Stimulated activated CD8-positive, alpha-beta memory T cell treated with anti-CD3 and anti-CD28 coated beads, Interleukin-12 subunit alpha, Interleukin-12 subunit beta, amount 100 ng/mL, for 24 hours (primary cell): ENCODE measurements around the gene CERS6.

Source experiments
- DNase-seq: peaks from one replicate; pipeline ENCODE4 v3.0.0-alpha.2; 2020; ENCODE audit errors: extremely low read depth

The CERS6 gene

DNA sequence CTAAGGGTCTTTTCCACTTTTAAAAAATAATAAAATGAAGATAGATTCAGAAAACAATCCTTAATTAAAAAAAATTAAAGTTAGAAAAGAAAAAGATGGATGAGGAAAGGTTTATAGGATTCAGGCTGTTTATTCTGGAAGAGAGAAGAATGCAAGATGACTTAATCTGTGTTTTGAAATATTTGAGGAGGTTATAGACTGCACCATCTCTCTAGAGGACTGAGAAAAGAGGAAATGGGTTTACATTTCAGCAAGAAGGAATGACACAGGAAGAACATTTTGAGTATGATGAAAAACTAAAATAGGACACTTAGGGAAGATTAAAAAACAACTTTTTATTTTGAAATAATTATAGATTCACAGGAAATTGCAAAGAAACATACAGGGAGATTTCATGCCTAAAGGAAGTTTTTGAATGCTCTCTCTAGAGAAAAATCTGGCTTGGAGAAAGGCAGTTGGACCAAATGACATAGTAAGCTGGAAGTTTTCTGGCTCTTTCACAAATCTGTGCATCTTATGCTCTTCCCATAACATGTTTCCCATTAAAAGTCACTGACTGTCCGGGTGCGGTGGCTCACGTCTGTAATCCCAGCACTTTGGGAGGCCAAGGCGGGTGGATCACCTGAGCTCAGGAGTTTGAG lies 75.0 kb downstream of the CERS6 start:
- no peak for DNase-seq

DNA sequence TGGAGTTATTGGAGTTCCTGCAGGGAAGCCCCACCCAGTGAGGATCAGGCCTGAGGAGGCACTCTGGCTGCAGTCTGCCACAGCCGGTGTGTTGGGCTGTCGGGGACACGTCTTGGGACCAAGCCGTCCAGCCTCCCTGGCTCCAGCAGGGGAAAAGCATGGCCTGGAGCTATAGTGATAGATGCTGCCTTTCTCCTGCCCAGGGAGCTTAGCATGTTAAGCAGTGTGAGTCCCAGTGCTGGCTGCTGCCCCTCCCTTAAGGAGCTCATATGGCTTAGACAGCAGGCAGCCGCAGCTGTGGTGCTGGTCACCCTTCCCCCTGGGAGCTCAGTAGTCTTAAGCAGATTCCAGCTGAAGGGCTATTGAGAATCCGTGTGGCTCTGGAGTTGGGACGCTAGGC lies 78.9 kb downstream of the CERS6 start:
- no peak for DNase-seq

DNA sequence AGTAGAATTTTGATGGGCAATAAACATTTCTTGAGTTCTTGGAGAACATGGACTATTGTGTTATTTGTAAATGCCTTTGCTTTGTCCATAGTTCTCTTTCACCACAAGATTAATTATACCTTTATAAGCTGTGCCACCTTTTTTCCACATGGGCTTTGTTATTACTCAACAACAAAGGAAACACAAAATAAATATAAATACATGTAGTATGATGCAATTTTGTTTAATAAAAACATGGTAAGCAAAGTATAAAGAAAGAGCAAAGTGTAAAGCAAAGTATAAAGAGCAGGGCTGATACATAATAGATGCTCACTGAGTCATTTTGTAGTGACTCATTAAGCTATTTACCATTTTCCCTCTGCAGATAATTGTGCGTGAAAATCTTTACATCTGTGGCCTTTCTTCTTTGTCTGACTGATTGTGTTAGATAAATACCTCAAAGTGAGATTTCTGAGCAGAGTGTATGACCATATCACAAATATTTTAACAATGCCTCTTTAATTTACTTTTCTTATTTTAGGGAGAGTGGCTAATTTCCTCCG lies 80.9 kb downstream of the CERS6 start:
- no peak for DNase-seq

DNA sequence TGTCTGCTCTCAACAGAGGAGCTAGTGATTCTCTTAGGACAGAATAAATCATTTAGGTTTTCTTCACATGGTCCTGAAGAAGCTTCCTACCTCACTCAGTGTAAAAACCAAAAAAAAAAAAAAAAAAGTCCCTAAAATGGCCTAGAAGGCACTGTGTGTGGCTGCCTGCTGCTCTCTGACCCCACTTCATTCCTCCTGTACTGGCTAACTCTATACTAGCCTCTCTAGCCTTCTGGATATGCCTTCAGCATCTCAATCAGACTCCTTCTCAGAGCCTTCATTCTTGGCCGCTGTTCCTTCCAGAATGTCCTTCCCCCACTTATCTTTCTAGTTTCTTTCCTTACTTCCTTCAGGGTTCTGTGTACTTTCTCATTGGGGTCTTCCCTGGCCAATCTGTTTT lies 82.1 kb downstream of the CERS6 start:
- DNase-seq: no peak

DNA sequence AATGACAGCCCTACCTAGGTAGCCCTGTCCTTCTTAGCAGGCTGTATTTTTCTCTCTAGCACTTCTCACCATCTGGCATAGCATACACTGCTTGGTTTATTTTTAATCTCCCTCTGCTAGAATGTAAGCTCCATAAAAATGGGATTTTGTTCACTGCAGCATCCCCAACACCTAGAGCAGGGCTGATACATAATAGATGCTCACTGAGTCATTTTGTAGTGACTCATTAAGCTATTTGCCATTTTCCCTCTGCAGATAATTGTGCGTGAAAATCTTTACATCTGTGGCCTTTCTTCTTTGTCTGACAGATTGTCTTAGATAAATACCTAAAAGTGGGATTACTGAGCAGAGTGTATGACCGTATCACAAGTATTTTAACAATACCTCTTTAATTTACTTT lies 82.5 kb downstream of the CERS6 start:
- no peak for DNase-seq

- no peak for DNase-seq
Measured at GRCh38 chr2:168539945-168540344, 83.9 kb downstream of the CERS6 start.

- no peak for DNase-seq
Measured at GRCh38 chr2:168541858-168542257, 85.8 kb downstream of the CERS6 start.

DNA sequence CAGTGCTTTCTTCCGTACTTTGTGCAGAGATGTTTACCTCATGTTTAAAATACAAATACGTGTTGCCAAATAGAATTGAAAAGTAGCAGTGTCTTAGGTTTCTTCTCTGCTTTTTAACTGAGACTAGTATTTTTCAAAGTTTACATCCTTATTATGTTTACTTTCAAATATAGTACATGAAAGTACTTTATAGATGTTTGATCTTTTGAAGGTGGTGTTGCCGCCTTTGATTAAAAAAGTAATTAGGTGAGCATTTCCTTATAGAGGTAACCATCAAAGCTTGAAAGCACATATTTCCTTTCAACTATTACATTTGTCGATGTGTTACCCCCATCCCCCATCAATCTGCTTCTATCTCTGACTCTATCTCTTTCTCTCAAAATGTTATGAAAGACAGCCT lies 87.0 kb downstream of the CERS6 start:
- no peak for DNase-seq

DNA sequence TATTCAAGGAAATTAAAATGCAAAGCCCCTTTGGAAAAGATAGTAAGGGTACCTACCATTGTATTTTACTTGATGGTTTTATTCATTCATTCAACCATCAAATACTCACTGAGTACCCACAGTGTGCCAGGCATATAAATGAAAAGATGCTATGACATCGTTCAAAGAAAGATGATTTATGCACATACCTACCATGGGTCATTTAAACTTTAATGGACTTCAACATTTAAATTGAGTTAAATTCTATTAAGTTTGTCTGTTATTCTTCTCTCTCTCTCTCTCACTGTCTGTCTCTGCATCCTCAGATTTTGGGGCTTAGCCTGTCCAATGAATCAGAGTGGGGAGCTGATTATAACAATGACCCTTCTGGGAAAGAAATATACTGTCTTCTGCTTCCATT lies 87.9 kb downstream of the CERS6 start:
- DNase-seq: no peak

DNA sequence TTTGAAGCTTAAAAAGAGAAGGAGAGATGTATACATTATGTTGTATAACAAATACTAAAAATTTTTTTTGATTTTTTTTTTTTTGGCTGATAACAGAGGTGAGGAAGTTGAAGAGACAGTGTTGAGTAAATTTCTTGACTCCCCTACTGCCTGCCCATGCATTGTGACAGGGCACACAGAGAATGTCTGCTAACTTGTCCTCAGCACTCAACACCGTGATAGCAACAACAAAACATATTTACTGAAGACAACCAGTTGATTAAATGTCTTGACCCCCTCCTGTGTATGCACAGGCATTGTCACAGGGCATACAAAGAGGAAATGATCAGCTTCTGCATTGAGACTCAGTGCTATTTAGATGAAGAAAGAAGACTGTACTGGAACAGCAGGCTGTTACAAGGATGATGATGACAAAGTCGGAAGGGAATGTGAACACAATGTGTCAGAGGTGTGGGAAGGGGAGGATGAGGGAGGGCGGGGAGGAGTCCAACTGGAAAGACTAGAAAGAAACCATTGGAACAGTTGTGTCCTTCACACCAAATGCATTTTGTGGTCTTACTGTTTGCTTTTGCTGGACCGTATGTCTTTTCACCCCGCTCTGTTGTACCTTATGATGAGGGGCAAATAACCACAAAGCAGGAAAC lies 89.5 kb downstream of the CERS6 start:
- DNase-seq: no peak

DNA sequence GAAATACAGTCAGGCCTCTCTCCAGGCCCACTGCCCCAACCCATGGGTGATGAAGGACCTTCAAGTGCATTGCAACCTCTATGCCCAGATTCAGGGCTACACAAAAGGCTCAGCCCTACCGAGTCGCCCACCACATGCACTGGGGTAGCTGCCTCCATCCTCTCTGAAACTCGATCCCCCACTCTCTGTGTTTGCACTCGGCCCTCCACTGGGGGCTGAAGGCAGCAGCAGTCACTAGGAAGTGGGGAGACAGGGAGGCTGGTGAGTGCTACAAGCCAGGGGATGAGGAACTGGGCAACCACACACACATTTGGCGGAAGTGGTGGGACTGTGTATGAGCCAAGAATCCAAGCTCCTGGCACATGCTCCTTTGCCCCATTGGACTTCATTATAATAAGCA lies 94.6 kb downstream of the CERS6 start:
- no peak for DNase-seq

DNA sequence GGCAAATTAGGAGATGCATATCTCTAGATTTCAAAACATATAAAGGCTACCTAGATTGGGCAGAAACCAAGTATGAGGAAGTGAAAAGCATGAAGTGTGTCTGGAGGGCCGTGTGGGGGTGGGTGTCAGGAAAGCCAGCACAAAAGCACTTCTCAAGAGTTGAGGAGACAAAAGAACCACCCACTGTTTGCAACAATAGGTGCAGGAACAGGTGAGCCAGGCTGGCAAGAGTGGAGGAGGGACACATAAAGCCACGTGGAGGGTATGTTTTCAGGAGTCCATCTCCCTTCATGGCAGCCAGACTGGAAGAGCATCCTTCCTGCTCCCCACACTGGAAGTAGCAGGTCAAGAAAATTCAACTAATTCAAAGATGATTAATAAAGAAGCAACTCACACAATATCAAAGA lies 96.4 kb downstream of the CERS6 start:
- no peak for DNase-seq

DNA sequence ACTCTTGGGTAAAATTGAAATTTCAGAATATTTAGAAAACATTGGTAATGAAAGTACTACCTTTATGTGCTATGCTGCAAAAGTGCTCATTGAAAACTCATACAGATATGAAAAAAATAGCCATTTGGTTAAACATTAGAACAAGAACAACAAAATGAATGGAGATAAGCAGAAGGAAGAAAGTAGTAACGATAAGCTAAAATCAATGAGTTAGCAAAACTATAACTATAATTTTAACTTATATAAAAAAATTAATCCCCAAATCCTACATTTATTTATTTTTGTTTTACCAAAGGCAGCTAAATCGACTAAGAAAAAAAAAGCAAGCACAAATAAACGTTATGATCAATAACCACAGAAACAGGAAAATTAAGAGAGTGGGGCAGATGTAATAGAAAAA lies 99.2 kb downstream of the CERS6 start:
- DNase-seq: no peak

- no peak for DNase-seq
Measured at GRCh38 chr2:168559187-168559586, 103.1 kb downstream of the CERS6 start.

DNA sequence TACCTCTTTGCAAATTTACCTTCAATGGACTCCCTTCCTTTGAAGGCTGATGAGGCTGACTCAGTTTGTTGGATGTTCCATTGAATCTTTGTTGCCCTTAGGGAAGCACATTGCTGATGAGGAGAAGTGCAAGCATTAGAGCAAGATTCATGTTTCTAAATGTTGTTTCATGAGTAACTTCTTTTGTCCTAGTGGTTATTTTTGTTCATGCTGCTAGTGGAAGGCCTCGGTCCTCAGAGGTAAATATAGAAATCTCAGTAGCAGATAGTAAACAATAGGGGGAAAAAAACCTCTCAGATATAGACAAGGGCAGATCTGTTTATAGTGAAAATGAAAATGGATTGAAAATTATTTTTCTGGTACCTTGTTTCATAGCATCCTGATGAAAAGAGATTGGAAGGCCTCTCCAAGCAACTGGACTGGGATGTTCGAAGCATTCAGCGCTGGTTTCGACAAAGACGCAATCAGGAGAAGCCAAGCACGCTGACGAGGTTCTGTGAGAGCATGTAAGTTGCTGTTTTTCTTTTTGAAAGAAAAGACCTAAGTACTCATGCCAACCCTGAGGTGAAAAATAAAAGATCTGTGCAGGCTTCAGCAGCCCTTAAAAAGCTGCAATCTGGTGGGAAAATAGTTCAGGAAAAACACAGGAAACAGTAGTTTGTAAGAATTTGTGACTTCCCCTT lies 104.9 kb downstream of the CERS6 start:
- no peak for DNase-seq

DNA sequence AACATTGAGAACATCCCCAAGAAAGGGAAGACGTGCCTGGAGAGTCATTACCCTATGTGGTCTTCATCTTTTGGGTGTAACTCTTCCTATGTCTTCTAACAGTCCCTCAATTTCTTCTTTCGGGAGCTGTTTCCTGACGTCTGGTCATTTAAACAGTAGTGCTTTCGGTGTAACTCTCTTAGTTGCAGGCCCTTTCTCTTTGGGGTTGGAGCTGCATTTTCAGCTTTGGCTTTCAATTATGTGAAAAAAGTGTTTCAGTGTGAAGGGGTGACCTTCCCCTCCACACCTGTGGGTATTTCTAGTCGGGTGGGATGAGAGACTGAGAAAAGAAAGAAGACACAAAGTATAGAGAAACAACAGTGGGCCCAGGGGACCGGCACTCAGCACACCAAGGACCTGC lies 105.9 kb downstream of the CERS6 start:
- no peak for DNase-seq

GRCh38 chr2:168562971-168563370 lies 106.9 kb downstream of the CERS6 start:
- DNase-seq: no peak

DNA sequence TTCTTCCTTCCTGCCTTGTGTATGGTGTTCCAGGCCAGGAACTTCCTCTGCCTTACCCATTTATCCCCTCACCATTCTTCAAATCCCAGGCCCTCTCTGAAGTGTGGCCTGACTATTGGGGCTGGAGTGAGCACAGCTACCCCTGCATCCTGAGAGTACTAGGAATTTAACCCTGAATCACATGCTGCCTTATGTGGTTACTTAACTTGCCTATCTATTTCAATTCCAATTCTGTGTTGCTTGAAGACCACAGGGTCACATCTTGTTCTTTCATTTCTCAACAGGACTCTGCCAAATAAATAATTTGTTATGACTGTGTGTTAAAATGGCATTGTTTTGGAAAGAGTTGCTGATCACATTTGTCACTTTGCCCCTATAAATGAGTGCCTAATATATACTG lies 108.6 kb downstream of the CERS6 start:
- no peak for DNase-seq

- no peak for DNase-seq
Measured at GRCh38 chr2:168565112-168565511, 109.0 kb downstream of the CERS6 start.

GRCh38 chr2:168565512-168565911 lies 109.4 kb downstream of the CERS6 start:
- DNase-seq: no peak

DNA sequence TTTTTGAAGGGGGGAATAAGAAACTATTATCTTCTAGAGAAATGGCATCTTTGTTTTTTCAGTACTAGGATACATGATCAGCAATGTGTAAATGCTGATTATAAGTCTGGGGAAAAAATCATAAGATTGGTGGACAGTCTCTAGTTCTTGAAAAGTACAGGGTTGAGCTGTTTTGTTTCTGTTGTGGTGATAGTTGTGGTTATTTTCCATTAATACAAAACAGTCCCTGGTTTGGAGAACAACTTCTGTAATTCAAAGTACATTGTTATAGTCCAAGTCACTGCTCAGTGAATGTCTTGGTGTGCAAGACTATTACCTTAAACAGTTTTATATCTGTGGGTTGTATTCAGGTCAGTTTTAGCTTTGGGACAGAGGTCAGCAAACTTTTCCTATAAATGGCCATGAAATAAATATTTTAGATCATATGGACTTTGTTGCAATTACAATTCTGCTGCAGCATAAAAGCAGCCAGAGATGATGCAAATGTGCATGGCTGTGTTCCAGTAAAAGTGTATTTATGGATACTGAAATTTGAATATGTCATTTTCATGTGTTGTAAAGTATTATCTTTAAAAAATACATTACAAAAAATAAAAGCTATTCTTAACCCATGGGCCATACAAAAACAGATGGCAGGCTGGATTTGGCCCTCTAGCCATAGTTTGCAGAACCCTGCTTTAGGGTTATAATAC lies 111.0 kb downstream of the CERS6 start:
- DNase-seq: no peak

GRCh38 chr2:168567836-168568235 lies 111.8 kb downstream of the CERS6 start:
- no peak for DNase-seq
